Fibroblast of peridontal ligament (primary cell): ENCODE results near the gene ATG10.
"Not testable (repeated sequence)": the region's sequence is repeated elsewhere in the genome, so short reads cannot be mapped to it uniquely, and the experiment has no call there.

Source experiments
- DNase-seq: peaks from one replicate; pipeline ENCODE4 v3.0.0-alpha.2; 2010; ENCODE audit errors: extremely low read depth

The ATG10 gene

GRCh38 chr5:82129723-82130285 is 158.0 kb downstream of the ATG10 start:
- no peak for DNase-seq

DNA sequence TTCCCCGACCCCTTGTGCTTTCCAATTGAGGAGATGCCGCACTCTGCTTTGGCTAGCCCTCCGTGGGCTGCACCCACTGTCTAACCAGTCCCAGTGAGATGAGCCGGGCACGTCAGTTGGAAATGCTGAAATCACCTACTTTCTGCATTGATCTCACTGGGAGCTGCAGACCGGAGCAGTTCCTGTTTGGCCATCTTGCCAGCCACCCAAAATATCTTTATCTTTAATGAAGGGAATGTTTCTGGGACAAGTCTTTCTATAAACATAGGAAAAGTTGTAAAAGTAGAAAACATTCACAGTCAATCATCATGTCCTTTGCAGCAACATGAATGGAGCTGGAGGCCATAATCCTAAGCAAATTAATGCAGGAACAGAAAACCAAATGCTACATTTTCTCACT is 158.8 kb downstream of the ATG10 start:
- DNase-seq, result no peak

DNA sequence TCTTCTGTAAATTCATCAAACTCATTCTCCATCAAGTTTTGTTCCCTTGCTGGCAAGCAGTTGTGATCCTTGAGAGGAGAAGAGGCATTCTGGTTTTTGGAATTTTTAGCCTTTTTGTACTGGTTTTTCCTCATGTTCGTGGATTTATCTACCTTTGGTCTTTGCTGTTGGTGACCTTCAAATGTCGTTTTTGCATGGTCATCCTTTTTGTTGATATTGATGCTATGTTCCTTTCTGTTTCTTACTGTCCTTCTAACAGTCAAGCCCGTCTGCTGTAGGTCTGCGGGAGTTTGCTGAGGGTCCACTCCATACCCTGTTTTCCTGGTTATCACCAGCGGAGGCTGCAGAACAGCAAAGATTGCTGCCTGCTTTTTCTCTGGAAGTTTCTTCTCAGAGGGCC is 165.4 kb downstream of the ATG10 start:
- no peak for DNase-seq

DNA sequence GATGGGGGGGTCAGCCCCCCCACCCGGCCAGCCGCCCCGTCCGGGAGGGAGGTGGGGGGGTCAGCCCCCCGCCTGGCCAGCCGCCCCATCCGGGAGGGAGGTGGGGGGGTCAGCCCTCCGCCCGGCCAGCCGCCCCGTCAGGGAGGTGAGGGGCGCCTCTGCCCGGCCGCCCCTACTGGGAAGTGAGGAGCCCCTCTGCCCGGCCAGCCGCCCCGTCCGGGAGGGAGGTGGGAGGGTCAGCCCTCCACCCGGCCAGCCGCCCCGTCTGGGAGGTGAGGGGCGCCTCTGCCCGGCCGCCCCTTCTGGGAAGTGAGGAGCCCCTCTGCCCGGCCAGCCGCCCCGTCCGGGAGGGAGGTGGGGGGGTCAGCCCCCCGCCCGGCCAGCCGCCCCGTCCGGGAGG is 168.0 kb downstream of the ATG10 start:
- not testable (repeated sequence) for DNase-seq

DNA sequence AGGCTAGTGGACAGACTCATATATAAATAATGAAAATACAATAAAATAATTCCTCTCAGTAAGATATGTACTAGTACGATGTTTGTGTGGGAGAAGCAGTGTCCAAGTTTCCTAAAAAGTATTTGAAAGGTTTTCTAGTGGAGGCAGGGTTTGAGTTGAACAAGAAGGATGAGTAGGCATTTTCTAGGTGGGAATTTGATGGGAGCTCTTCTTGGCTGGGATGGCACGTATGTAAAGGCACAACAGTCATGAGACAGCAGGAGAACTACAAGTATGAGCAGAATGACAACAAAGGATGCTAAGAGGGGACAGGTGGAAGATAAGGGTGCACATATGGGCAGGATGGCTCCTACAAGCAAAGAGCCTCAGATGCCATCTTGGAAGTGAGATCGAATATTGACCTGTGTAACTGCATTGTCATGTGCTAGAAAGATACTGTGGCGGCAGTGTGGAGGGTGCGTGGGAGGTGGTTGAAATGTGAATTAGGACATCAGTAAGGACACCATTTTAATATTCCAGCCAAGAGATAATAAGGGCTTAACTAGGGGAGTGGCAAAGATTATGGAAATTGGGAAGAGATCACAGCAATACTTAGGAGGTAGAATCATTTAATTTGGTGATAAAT is 170.5 kb downstream of the ATG10 start:
- no peak for DNase-seq

DNA sequence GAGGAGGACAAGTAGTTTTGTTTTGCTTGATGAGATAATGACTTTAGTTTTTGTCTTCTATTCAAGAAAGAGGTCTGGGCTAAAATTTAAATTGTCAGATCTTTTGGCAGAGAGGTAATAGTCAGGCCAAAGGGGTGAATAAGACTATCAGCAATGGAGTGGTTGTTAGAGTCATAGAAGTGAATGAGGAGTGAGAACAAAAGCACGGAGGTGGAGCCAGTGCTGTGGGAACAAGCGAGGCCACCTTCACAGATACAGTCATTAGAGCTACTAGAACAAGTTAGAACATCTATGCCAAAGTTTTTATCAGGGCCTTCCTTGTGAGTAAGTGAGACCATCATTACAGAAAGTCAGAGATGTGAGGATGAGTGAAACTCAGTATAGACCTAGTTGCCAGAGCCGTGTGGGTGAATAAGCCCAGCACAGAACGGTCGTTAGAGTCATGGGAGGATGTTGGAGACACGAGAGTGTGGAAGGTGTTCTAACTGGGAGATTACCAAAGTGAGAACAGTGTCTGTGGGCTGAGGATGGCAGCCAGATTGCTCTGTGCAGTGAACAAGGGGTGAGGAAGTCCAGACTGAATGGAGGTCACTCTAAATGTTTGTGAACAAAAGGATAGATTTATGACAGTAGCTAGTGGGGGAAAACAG is 171.2 kb downstream of the ATG10 start:
- no peak for DNase-seq

- peak; percentile 69 for DNase-seq
Measured at GRCh38 chr5:82147860-82148573, 176.2 kb downstream of the ATG10 start.

DNA sequence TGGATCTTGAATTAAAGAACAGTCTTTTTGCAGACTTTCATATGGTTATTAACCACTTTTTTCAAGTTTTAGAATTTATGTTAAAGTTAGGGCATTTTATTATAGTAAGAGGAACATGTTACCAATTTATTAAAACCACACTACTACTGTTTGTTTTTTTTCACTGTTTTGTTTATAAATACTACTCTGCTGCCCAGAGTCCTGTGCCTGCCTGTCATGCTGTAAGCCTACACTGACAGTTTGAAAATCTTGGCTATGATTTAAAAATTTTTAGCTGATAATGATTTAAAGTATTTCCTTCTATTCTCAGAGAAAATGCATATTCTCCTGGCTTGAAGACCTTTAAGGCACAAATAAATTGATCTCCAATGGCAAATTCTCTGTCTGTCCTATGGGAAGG is 177.6 kb downstream of the ATG10 start:
- no peak for DNase-seq

GRCh38 chr5:82150559-82150958 is 178.7 kb downstream of the ATG10 start:
- no peak for DNase-seq

GRCh38 chr5:82151204-82151603 is 179.4 kb downstream of the ATG10 start:
- no peak for DNase-seq

- no peak for DNase-seq
Measured at GRCh38 chr5:82151662-82152061, 179.8 kb downstream of the ATG10 start.

DNA sequence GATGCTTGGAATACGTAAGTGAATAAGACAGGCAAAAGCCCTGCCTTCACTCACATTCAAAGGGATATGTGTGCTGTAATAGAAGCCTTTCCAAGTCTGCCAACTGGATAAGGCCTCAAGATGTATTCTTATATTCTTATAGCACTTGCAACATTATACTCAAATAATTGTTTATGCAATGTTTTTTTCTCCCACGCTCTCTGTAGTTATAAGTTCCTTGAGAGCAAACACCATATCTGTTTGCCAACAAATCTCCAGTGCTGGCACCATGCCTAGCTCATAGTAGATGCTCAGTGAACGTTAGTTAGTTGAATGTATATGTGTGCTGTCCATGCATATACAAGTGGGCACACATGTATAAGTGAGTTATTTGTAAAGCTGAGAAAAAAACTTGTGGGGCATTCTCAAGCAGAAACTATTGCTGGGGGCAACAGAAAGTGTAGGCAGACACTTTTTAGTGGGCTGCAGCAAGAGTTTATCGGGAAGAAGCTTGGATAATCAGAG is 181.2 kb downstream of the ATG10 start:
- no peak for DNase-seq

GRCh38 chr5:82154776-82155175 is 183.0 kb downstream of the ATG10 start:
- no peak for DNase-seq

DNA sequence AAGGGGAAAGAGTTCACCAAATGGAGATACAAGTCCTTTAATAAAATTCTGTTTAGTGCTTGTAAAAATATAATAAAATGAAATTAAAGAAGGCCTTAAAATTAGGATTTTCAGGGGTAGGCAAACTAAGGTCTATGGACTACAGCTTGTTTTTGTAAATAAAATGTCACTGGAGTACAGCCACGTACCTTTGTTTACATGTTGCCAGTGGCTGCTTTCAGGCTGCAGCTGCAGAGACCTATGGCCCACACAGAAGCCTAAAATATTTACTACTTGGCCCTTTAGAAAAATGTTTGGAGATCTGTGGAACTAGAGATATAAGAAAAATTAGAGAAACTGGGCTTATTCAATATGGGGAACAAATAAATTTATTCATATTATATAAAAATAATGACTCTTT is 183.5 kb downstream of the ATG10 start:
- no peak for DNase-seq

GRCh38 chr5:82156874-82157273 is 185.1 kb downstream of the ATG10 start:
- DNase-seq, result no peak

GRCh38 chr5:82158755-82159413 is 187.1 kb downstream of the ATG10 start:
- DNase-seq, result no peak

DNA sequence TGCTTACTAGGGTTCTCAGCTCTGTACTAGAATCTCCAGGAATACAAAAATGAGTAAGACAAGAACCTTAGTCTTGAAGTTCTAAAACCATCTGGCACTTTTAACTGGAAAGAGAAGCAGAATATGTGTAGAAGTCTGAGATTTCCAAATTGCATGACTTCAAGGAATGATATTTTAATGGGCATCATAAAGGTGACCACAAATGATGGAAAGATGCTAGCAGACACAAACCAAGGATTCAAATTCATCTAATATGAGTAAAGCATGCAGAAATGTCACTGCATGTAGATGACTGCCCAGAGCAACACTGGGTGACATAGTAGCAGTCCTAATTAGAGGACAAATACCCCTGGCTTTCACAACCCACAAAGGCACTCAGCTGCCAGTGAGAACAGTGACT is 189.1 kb downstream of the ATG10 start:
- no peak for DNase-seq

DNA sequence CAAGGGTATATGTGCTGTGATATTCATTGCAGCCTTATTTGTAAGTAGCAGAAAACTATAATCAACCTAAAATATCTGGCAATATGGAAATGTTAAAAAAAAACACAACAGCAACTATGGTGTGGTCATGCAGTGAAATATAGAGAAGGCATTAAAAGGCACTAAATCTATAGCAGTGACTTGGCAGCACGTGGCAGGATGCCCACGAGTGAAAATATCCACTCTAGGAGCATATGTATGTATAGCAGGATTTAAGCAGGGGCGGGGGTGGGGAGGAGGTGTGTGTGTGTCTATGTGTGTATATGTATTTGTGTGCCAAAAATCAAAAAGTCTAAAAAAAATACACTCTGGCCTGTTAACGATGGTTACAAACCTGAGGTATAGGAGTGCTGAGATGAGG is 190.8 kb downstream of the ATG10 start:
- DNase-seq, result no peak

DNA sequence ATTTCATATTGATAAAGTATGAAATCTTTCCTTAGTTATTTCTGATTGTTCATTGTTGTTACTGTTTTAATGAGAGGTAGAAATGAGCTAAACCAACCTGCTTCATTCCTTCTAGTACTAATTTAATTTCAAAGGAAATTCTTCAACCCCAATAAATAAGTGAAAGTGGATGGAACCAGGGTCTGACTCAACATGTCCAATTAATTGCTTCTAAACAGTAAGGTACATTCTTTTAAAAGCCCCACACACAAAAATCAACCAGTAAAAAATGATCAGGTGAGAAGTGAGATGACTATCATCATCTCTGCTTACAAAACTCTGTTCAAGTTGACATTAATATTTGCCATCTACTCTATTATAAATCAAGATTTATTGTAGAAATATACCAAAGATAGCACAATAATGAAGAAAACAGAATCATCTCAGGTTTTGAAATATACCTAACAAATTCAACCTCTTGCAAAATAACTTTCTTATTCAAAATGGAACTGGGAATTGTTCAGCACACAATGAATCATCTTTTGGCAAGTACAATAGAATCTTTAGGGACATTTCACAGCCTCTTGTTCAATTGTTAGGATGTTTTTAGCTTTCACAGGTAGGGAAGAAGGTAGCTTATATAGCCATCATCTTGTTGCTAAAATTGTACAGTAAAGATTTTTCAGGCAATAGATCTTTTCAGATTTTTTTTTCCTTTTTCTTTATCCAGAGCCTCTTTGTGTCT is 191.8 kb downstream of the ATG10 start:
- DNase-seq, result peak; percentile 75

DNA sequence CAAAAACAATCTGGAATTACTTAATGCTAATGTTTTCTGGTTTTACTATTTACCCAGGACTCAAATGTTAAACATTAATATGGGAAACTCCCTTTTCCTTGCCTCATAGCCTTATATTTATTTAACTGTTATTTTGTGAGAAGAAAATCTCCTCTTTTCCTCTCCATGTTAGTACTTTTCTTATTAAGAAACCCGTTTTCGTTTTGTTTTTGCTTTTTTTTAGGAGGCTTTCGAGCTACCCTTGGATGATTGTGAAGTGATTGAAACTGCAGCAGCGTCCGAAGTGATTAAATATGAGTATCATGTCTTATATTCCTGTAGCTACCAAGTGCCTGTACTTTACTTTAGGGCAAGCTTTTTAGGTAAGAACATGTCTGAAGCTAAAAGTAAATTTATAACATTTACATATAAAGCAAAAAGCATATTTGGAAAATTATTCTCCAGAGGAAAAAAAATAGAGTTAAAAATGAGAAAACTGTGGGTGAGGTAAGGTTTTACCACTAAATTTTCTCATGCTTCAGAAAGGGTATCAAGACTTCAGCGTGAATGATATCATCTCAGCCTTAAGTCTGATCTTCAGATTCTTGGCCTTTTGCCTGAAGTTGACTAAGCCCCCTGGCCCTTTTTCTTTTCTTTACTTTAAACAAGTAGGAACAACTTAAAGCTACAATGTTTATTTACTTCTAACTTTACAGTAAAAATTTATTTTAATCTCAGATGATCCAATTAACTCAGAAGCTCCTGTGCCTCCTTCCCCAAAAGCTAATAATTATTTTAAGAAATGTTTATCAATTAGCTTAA is 192.6 kb downstream of the ATG10 start:
- peak; percentile 93 for DNase-seq
